Measurements from ENCODE around the gene GOLT1A. TPM values are rescaled to one million over a fixed set of nuclear protein-coding genes. Genes with fewer than 3 reads are reported as not detected.

The GOLT1A gene
- total and polyA plus RNA-seq, 4 donors: 14.1 to 103 (median 52.7) TPM

DNA sequence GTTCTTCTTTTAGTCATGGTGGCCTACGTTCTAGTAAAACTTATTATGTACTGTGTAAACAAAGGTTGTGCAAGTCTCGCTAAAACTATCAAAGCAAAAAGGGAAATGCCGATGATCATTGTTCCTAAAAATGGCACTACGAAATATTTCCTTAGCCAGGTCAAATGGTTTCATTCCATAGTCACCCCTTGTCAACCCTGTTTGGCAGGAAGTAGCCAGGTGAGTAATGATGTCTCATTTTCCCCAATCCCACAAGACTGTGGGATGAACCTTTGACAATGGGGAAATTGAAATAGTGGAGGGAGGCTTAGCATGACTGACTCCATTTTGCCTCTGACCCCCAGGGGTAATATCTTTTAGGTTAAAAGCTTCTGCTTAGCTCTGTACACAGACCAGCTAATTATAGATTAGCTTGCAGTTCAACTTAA is 42.0 kb downstream of the GOLT1A start:
- H3K27ac ChIP-seq (ENCODE audit: low read depth in 1 of 2, low read length in 2 of 2): no peak overlapping the region
- H3K9ac ChIP-seq (ENCODE audit: low read depth in 1 of 2, low read length in 2 of 2): no peak overlapping the region
- WGBS: 13% methylated on average over 4 of the region's 4 CpGs
- peaks cover 0 to 4% (median 0%) of the 10 kb centered on the region in 4 donors for H3K9me3 ChIP-seq (ENCODE audit: control insufficient read depth in 4 of 4, low read length in 3 of 4)
- no peaks in the 10 kb centered on the region for H3K27me3 ChIP-seq (ENCODE audit: control insufficient read depth in 4 of 4, insufficient read depth in 4 of 4, low read length in 3 of 4)
- peak; percentile 58 to 66 for TF ChIP-seq RXRA (IDR thresholded peaks at IDR 0.05)
- peak; percentile 45 for TF ChIP-seq YY1 (IDR thresholded peaks at IDR 0.05)
- peak; percentile 11 for TF ChIP-seq MAX (IDR thresholded peaks at IDR 0.05)
- TF ChIP-seq, protein P1, sequence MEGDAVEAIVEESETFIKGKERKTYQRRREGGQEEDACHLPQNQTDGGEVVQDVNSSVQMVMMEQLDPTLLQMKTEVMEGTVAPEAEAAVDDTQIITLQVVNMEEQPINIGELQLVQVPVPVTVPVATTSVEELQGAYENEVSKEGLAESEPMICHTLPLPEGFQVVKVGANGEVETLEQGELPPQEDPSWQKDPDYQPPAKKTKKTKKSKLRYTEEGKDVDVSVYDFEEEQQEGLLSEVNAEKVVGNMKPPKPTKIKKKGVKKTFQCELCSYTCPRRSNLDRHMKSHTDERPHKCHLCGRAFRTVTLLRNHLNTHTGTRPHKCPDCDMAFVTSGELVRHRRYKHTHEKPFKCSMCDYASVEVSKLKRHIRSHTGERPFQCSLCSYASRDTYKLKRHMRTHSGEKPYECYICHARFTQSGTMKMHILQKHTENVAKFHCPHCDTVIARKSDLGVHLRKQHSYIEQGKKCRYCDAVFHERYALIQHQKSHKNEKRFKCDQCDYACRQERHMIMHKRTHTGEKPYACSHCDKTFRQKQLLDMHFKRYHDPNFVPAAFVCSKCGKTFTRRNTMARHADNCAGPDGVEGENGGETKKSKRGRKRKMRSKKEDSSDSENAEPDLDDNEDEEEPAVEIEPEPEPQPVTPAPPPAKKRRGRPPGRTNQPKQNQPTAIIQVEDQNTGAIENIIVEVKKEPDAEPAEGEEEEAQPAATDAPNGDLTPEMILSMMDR (IDR thresholded peaks at IDR 0.05; ENCODE audit: low read depth, low read length, missing input control): no peak
- TF ChIP-seq EGR1 (IDR thresholded peaks at IDR 0.05; ENCODE audit: low read depth in 2 of 2): no peak
- TF ChIP-seq HNF4A (conservative IDR thresholded peaks at IDR 0.05): peak; percentile 14 to 44
- peaks cover 0 to 6% (median 2%) of the 10 kb centered on the region in 4 donors for H3K4me1 ChIP-seq (ENCODE audit: control insufficient read depth in 4 of 4, insufficient read depth in 4 of 4, low read length in 3 of 4)
- H3K4me3 ChIP-seq (ENCODE audit: low read depth in 1 of 3, low read length in 3 of 3): no peak overlapping the region
- DNase-seq (ENCODE audit: low spot score): no peak
- no peaks in the 10 kb centered on the region for H3K36me3 ChIP-seq (ENCODE audit: control insufficient read depth in 4 of 4, insufficient read depth in 3 of 4, low read depth in 1 of 4, low read length in 3 of 4)

GRCh38 chr1:204170494-204171155 is 43.2 kb downstream of the GOLT1A start:
- Histone ChIP-seq H3K27me3 (ENCODE audit: control insufficient read depth in 4 of 4, insufficient read depth in 4 of 4, low read length in 3 of 4) (no peaks in the 10 kb centered on the region), H3K9ac (ENCODE audit: low read depth in 1 of 2, low read length in 2 of 2) (no peak overlapping the region), H3K4me3 (ENCODE audit: low read depth in 1 of 3, low read length in 3 of 3) (no peak overlapping the region), H3K4me1 (ENCODE audit: control insufficient read depth in 4 of 4, insufficient read depth in 4 of 4, low read length in 3 of 4) (peaks cover 0 to 6% (median 2%) of the 10 kb centered on the region in 4 donors), H3K9me3 (ENCODE audit: control insufficient read depth in 4 of 4, low read length in 3 of 4) (peaks cover 0 to 4% (median 0%) of the 10 kb centered on the region in 4 donors), H3K36me3 (ENCODE audit: control insufficient read depth in 4 of 4, insufficient read depth in 3 of 4, low read depth in 1 of 4, low read length in 3 of 4) (no peaks in the 10 kb centered on the region), H3K27ac (ENCODE audit: low read depth in 1 of 2, low read length in 2 of 2) (no peak overlapping the region)
- TF ChIP-seq FOXA2 (IDR thresholded peaks at IDR 0.05): no peak
- TF ChIP-seq YY1 (IDR thresholded peaks at IDR 0.05): no peak
- no peak for TF ChIP-seq RAD21 (IDR thresholded peaks at IDR 0.05)
- TF ChIP-seq, protein P2, sequence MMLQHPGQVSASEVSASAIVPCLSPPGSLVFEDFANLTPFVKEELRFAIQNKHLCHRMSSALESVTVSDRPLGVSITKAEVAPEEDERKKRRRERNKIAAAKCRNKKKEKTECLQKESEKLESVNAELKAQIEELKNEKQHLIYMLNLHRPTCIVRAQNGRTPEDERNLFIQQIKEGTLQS (IDR thresholded peaks at IDR 0.05): no peak
- no peak for TF ChIP-seq ZBTB33 (IDR thresholded peaks at IDR 0.05)
- no peak for TF ChIP-seq HNF4G (IDR thresholded peaks at IDR 0.05)
- no peak for TF ChIP-seq REST (IDR thresholded peaks at IDR 0.05)
- no peak for TF ChIP-seq NR2F2 (IDR thresholded peaks at IDR 0.05)
- peak in 1 of 2 donors; percentile 19 for TF ChIP-seq GABPA (IDR thresholded peaks at IDR 0.05 in 1 of 2, conservative IDR thresholded peaks at IDR 0.05 in 1 of 2)
- TF ChIP-seq HNF4A (conservative IDR thresholded peaks at IDR 0.05): peak; percentile 51 to 59
- TF ChIP-seq SP1 (IDR thresholded peaks at IDR 0.05): no peak
- TF ChIP-seq TAF1 (conservative IDR thresholded peaks at IDR 0.05): no peak
- no peak for TF ChIP-seq FOXA1 (IDR thresholded peaks at IDR 0.05)
- TF ChIP-seq JUND (IDR thresholded peaks at IDR 0.05): no peak
- TF ChIP-seq, protein P1 (IDR thresholded peaks at IDR 0.05; ENCODE audit: low read depth, low read length, missing input control): no peak
- peak in 1 of 2 donors; percentile 45 for TF ChIP-seq RXRA (IDR thresholded peaks at IDR 0.05)
- no peak for TF ChIP-seq EGR1 (IDR thresholded peaks at IDR 0.05; ENCODE audit: low read depth in 2 of 2)
- TF ChIP-seq MAX (IDR thresholded peaks at IDR 0.05): no peak
- 58% methylated on average over 3 of the region's 3 CpGs for WGBS
- DNase-seq (ENCODE audit: low spot score): no peak
